Activated CD4-positive, alpha-beta T cell treated with anti-CD3 and anti-CD28 coated beads for 36 hours (primary cell): ENCODE results near the gene CD84. TPM values are rescaled to one million over a fixed set of nuclear protein-coding genes. Genes with fewer than 3 reads are reported as not detected.

ENCODE experiments used
- ATAC-seq: fragments of 200-7000 bp; cut with Tn5 transposase; one replicate; pipeline ENCODE4 v1.10.0; 2021; ENCODE audit warnings: mild to moderate bottlenecking, moderate library complexity
- CTCF ChIA-PET: fragments of 350-600 bp; sonication (Branson Sonifier 250); formaldehyde crosslinking; loops from one replicate; lab custom pipeline; 2021; ENCODE audit warnings: antibody characterized with exemption; lab: Charles Lee
- POLR2A ChIA-PET: fragments of 350-600 bp; sonication (Branson Sonifier 250); formaldehyde crosslinking; loops from one replicate; lab custom pipeline; 2021; ENCODE audit warnings: antibody characterized with exemption, inconsistent platforms; lab: Charles Lee
- DNase-seq: peaks from one replicate; pipeline ENCODE4 v3.0.0-alpha.2; 2020
- H3K27ac Mint-ChIP-seq: one replicate; pipeline ENCODE4 v1.8.0; 2021; ENCODE audit warnings: mixed read lengths
- H3K27me3 Mint-ChIP-seq: one replicate; pipeline ENCODE4 v1.8.0; 2021; ENCODE audit warnings: mixed read lengths
- H3K36me3 Mint-ChIP-seq: one replicate; pipeline ENCODE4 v1.8.0; 2021; ENCODE audit warnings: low read depth, mixed read lengths
- H3K4me1 Mint-ChIP-seq: one replicate; pipeline ENCODE4 v1.8.0; 2021; ENCODE audit warnings: mixed read lengths
- H3K4me3 Mint-ChIP-seq: one replicate; pipeline ENCODE4 v1.8.0; 2021; ENCODE audit warnings: mild to moderate bottlenecking, moderate library complexity, mixed read lengths
- H3K9me3 Mint-ChIP-seq: one replicate; pipeline ENCODE4 v1.8.0; 2021; ENCODE audit warnings: low read depth, mixed read lengths
- intact Hi-C, 2 experiments: fragments of 100-400 bp; cut with DNase I in 1 of 2; cut with micrococcal nuclease in 1 of 2; formaldehyde crosslinking; loops; one replicate each; pipeline versions ENCODE4 v1.14.2 to v1.15.1; 2022 to 2024; cut with DNase I, micrococcal nuclease
- total RNA-seq, 2 experiments: library from RNA; stranded (reverse); gene quantifications; one replicate each; pipeline ENCODE4 v1.2.3, GENCODE V29; 2021

CD84 gene
- total RNA-seq, 2 experiments from 2014 or later: 14.8 to 17.8 TPM

- peaks cover 62% of the 10 kb centered on the region for H3K4me1 Mint-ChIP-seq
- H3K27ac Mint-ChIP-seq: peak overlapping the region; percentile 58
- ATAC-seq (no peak), DNase-seq (no peak)
- H3K27me3 Mint-ChIP-seq: no peaks in the 10 kb centered on the region
- H3K4me3 Mint-ChIP-seq: no peak overlapping the region
- peaks cover 67% of the 10 kb centered on the region for H3K36me3 Mint-ChIP-seq
- intact Hi-C loops: loop anchor here in 1 of 2 experiments (5.0 kb wide), 1 partner anchor 37 kb away; the partner anchor contains the start of gene SLAMF1
- ChIA-PET POLR2A (interaction anchor here (0.5 to 0.6 kb wide), 2 partner anchors 65 to 260 kb away, joined by 3 read pairs; no protein-coding TSS in a partner anchor), CTCF (interaction anchor here (0.8 to 6.8 kb wide), 10 partner anchors 12 to 234 kb away, joined by 3 to 150 read pairs (median 8); no protein-coding TSS in a partner anchor)
- H3K9me3 Mint-ChIP-seq: no peaks in the 10 kb centered on the region
These were observed 31.4 kb upstream of the CD84 start for GRCh38 chr1:160610569-160611242.

- intact Hi-C loops: loop anchor here (5.0 kb wide), 2 partner anchors 112 to 417 kb away; partner anchors contain the start of gene CASQ1 (in 1 of the 2)
- POLR2A ChIA-PET: no interaction called here
- CTCF ChIA-PET: interaction anchor here (0.6 to 6.8 kb wide), 23 partner anchors 8 to 375 kb away, joined by 3 to 150 read pairs (median 8); partner anchors contain the start of gene CD84
- ATAC-seq (no peak), DNase-seq (no peak)
- Mint-ChIP-seq H3K4me1 (peaks cover 62% of the 10 kb centered on the region), H3K27me3 (no peaks in the 10 kb centered on the region), H3K9me3 (peaks cover 7% of the 10 kb centered on the region), H3K4me3 (no peak overlapping the region), H3K36me3 (peaks cover 68% of the 10 kb centered on the region), H3K27ac (peak overlapping the region; percentile 85)
These were observed 29.6 kb upstream of the CD84 start for GRCh38 chr1:160608941-160609340.

- POLR2A ChIA-PET: no interaction called here
- ATAC-seq: no peak
- peaks cover 62% of the 10 kb centered on the region for H3K4me1 Mint-ChIP-seq
These were observed 29.2 kb upstream of the CD84 start for GRCh38 chr1:160608514-160608913.

GRCh38 chr1:160608057-160608456 lies 28.8 kb upstream of the CD84 start:
- Mint-ChIP-seq H3K4me1 (peaks cover 58% of the 10 kb centered on the region), H3K27ac (peak overlapping the region; percentile 85), H3K27me3 (no peaks in the 10 kb centered on the region), H3K36me3 (peaks cover 64% of the 10 kb centered on the region), H3K4me3 (no peak overlapping the region), H3K9me3 (peaks cover 11% of the 10 kb centered on the region)
- CTCF ChIA-PET: interaction anchor here (0.7 to 6.8 kb wide), 20 partner anchors 9 to 363 kb away, joined by 3 to 150 read pairs (median 7); partner anchors contain the start of gene CD84
- DNase-seq: no peak
- intact Hi-C loops: loop anchor here (5.0 kb wide), 2 partner anchors 111 to 416 kb away; partner anchors contain the start of gene CASQ1 (in 1 of the 2)
- no peak for ATAC-seq
- POLR2A ChIA-PET: no interaction called here

More at GRCh38 chr1:160608514-160608913, 29.2 kb upstream of the CD84 start:
- Mint-ChIP-seq H3K27me3 (no peaks in the 10 kb centered on the region), H3K27ac (peak overlapping the region; percentile 85), H3K4me3 (no peak overlapping the region), H3K9me3 (peaks cover 9% of the 10 kb centered on the region), H3K36me3 (peaks cover 66% of the 10 kb centered on the region)
- CTCF ChIA-PET: interaction anchor here (0.7 to 6.8 kb wide), 19 partner anchors 9 to 254 kb away, joined by 3 to 150 read pairs (median 8); partner anchors contain the start of gene CD84
- intact Hi-C loops: loop anchor here (5.0 kb wide), 2 partner anchors 111 to 416 kb away; partner anchors contain the start of gene CASQ1 (in 1 of the 2)
- DNase-seq: no peak

GRCh38 chr1:160607672-160608032 lies 28.4 kb upstream of the CD84 start:
- Mint-ChIP-seq H3K27ac (peak overlapping the region; percentile 85), H3K27me3 (no peaks in the 10 kb centered on the region), H3K4me1 (peaks cover 55% of the 10 kb centered on the region), H3K4me3 (no peak overlapping the region), H3K36me3 (peaks cover 63% of the 10 kb centered on the region), H3K9me3 (peaks cover 15% of the 10 kb centered on the region)
- no peak for DNase-seq
- ChIA-PET POLR2A (interaction anchor here (0.6 to 1.4 kb wide), 2 partner anchors 37 to 57 kb away, joined by 3 to 6 read pairs; no protein-coding TSS in a partner anchor), CTCF (interaction anchor here (0.7 to 6.8 kb wide), 30 partner anchors 10 to 363 kb away, joined by 3 to 150 read pairs (median 5); partner anchors contain the start of gene CD84)
- intact Hi-C loops: loop anchor here (1.0 to 5.0 kb wide), 7 partner anchors 57 to 415 kb away; partner anchors contain the start of gene CASQ1 (in 1 of the 2)
- ATAC-seq: peak; percentile 14

- peak; percentile 94 for ATAC-seq
- peaks cover 58% of the 10 kb centered on the region for H3K36me3 Mint-ChIP-seq
These were observed 27.8 kb upstream of the CD84 start for GRCh38 chr1:160607011-160607671.

GRCh38 chr1:160606611-160607010 lies 27.3 kb upstream of the CD84 start:
- H3K36me3 Mint-ChIP-seq: peaks cover 61% of the 10 kb centered on the region
- intact Hi-C loops: loop anchor here (1.0 to 5.0 kb wide), 7 partner anchors 56 to 414 kb away; partner anchors contain the start of gene CASQ1 (in 1 of the 2)
- ATAC-seq (no peak), DNase-seq (no peak)
- ChIA-PET CTCF (interaction anchor here (0.7 to 6.8 kb wide), 39 partner anchors 11 to 361 kb away, joined by 3 to 150 read pairs (median 5); partner anchors contain the start of gene CD84), POLR2A (interaction anchor here (0.9 to 1.4 kb wide), 2 partner anchors 56 to 63 kb away, joined by 6 to 7 read pairs; no protein-coding TSS in a partner anchor)
- H3K27ac Mint-ChIP-seq: peak overlapping the region; percentile 85
- peaks cover 54% of the 10 kb centered on the region for H3K4me1 Mint-ChIP-seq
- no peaks in the 10 kb centered on the region for H3K27me3 Mint-ChIP-seq
- peaks cover 20% of the 10 kb centered on the region for H3K9me3 Mint-ChIP-seq
- no peak overlapping the region for H3K4me3 Mint-ChIP-seq

More at GRCh38 chr1:160607011-160607671, 27.8 kb upstream of the CD84 start:
- H3K4me3 Mint-ChIP-seq: no peak overlapping the region
- ChIA-PET POLR2A (interaction anchor here (0.6 to 1.4 kb wide), 3 partner anchors 38 to 63 kb away, joined by 3 to 7 read pairs (median 6); no protein-coding TSS in a partner anchor), CTCF (interaction anchor here (0.7 to 6.8 kb wide), 46 partner anchors 9 to 362 kb away, joined by 3 to 150 read pairs (median 5); partner anchors contain the start of gene CD84)
- no peaks in the 10 kb centered on the region for H3K27me3 Mint-ChIP-seq
- intact Hi-C loops: loop anchor here (1.0 to 5.0 kb wide), 7 partner anchors 57 to 415 kb away; partner anchors contain the start of gene CASQ1 (in 1 of the 2)
- H3K9me3 Mint-ChIP-seq: peaks cover 15% of the 10 kb centered on the region
- H3K27ac Mint-ChIP-seq: peak overlapping the region; percentile 85
- DNase-seq: peak; percentile 72
- H3K4me1 Mint-ChIP-seq: peaks cover 54% of the 10 kb centered on the region

GRCh38 chr1:160605792-160606479 lies 26.6 kb upstream of the CD84 start:
- DNase-seq (peak; percentile 39), ATAC-seq (no peak)
- Mint-ChIP-seq H3K27me3 (no peaks in the 10 kb centered on the region), H3K9me3 (peaks cover 24% of the 10 kb centered on the region), H3K27ac (peak overlapping the region; percentile 85), H3K4me3 (no peak overlapping the region), H3K4me1 (peaks cover 50% of the 10 kb centered on the region), H3K36me3 (peaks cover 58% of the 10 kb centered on the region)
- POLR2A ChIA-PET: interaction anchor here (0.6 to 0.8 kb wide), 2 partner anchors 34 to 66 kb away, joined by 3 read pairs; no protein-coding TSS in a partner anchor
- CTCF ChIA-PET: interaction anchor here (0.6 to 6.8 kb wide), 31 partner anchors 14 to 254 kb away, joined by 3 to 150 read pairs (median 5); partner anchors contain the start of genes CD84 and SLAMF1
- intact Hi-C loops: loop anchor here (2.0 to 5.0 kb wide), 4 partner anchors 27 to 414 kb away; partner anchors contain the start of genes CASQ1 (in 1 of the 2) and CD84 (in 1 of the 2)

- intact Hi-C loops: loop anchor here (2.0 to 5.0 kb wide), 3 partner anchors 26 to 413 kb away; partner anchors contain the start of genes CASQ1 (in 1 of the 2) and CD84 (in 1 of the 2)
- CTCF ChIA-PET: interaction anchor here (1.0 to 6.8 kb wide), 15 partner anchors 12 to 228 kb away, joined by 3 to 150 read pairs (median 5); partner anchors contain the start of genes CD84 and SLAMF1
- peaks cover 51% of the 10 kb centered on the region for H3K36me3 Mint-ChIP-seq
These were observed 25.9 kb upstream of the CD84 start for GRCh38 chr1:160605205-160605604.

More at GRCh38 chr1:160605205-160605604, 25.9 kb upstream of the CD84 start:
- no peak for DNase-seq
- Mint-ChIP-seq H3K27me3 (no peaks in the 10 kb centered on the region), H3K9me3 (peaks cover 29% of the 10 kb centered on the region), H3K27ac (peak overlapping the region; percentile 45), H3K4me3 (no peak overlapping the region), H3K4me1 (peaks cover 44% of the 10 kb centered on the region)
- POLR2A ChIA-PET: interaction anchor here (0.8 kb wide), 1 partner anchor 65 kb away, joined by 3 read pairs; no protein-coding TSS in a partner anchor
- ATAC-seq: no peak
